ENCODE data around the gene ASIC4. TPM values are rescaled to one million over a fixed set of nuclear protein-coding genes. Genes with fewer than 3 reads are reported as not detected.

Gene ASIC4
- polyA plus RNA-seq, 2 of the 4 experiments (the other 2 are of a cell fraction), result 0.04 TPM; not detected in 1

DNA sequence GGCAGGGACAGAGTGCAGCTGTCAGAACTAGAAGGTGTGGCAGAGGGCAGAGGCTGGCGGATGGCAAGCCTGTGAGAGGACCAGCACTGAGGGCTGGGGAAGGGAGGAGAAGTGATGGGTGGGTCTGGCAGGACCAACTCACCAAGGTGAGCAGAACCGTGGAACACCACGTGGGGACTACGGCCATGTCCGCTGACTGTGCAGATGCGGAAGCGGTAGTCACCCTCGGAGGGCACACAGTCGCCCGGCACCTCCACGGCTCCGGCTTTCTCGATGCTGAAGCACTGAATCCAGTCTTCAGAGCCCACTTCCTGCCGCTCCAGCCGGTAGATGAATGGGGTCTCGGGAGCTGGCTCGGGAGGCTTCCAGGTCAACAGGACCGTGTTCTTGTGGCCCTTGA is 52.8 kb downstream of the ASIC4 start:
- no peak for DNase-seq (ENCODE audit: low read depth in 1 of 2, low spot score in 1 of 2)
- no peak for ATAC-seq
- ChIA-PET CTCF (interaction anchor here (0.6 to 2.2 kb wide), 2 partner anchors 24 to 255 kb away, joined by 3 to 10 read pairs; partner anchors contain the start of genes CHPF and TMEM198), POLR2A (no interaction called here)
- H3K9me3 ChIP-seq, result no peaks in the 10 kb centered on the region
- H3K4me3 ChIP-seq, result no peak overlapping the region
- 95% methylated on average over 18 of the region's 18 CpGs for WGBS (ENCODE audit: missing lambda C conversion rate)
- TF ChIP-seq GATA3 (IDR thresholded peaks at IDR 0.05; ENCODE audit: borderline replicate concordance) (no peak), KDM5A (IDR thresholded peaks at IDR 0.05) (no peak), CBX8 (IDR thresholded peaks at IDR 0.05) (no peak), SMC3 (IDR thresholded peaks at IDR 0.05) (no peak), POLR2AphosphoS2 (conservative IDR thresholded peaks at IDR 0.05; ENCODE audit: low read length) (no peak), HDAC2 (IDR thresholded peaks at IDR 0.05) (no peak), POLR2A (IDR thresholded peaks at IDR 0.05; ENCODE audit: low read length) (peak; percentile 17; the same call in 1 of the 2 replicates), HMGXB4 (CRISPR knock-in tag; IDR thresholded peaks at IDR 0.05; ENCODE audit: borderline replicate concordance) (no peak)
- FAIRE-seq, result no peak
- no peak overlapping the region for H3K4me2 ChIP-seq
- no peak overlapping the region for H3K27ac ChIP-seq
- peaks cover 12% of the 10 kb centered on the region for H3K4me1 ChIP-seq

DNA sequence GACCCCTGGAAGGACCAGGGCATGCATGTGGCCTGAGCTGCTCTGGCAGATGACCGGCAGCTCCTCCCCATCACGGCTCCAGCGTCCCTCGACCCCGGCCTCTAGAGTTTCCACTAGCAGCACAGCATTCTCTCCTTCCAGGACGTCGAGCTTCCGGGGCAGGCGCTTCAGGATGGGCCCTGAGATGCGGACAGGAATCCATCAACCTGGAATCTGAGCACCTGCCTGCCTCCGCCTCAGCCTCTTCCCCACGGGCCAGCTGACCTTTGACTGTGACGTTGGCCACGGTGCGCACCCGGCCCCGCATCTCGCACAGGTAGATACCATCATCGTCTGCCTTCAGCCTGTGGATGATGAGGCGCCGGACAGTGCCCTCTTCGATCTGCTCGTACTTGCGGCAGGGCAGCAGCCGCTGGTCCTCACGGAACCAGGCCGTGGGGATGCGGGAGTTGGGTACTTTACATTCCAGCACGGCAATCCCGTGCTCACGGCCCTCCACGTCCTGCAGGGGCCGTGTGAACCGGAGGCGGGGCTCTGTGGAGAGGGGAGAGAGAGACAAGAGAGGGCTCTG is 53.6 kb downstream of the ASIC4 start:
- Histone ChIP-seq H3K4me3 (no peak overlapping the region), H3K9me3 (no peaks in the 10 kb centered on the region), H3K4me1 (peaks cover 14% of the 10 kb centered on the region), H3K4me2 (no peak overlapping the region), H3K27ac (no peak overlapping the region)
- no peak for DNase-seq (ENCODE audit: low read depth in 1 of 2, low spot score in 1 of 2)
- 92% methylated on average over 25 of the region's 35 CpGs for WGBS (ENCODE audit: missing lambda C conversion rate)
- ChIA-PET CTCF (interaction anchor here (0.6 kb wide), 1 partner anchor 256 kb away, joined by 3 read pairs; no protein-coding TSS in a partner anchor), POLR2A (no interaction called here)
- no peak for FAIRE-seq
- no peak for ATAC-seq
- TF ChIP-seq, protein P1, sequence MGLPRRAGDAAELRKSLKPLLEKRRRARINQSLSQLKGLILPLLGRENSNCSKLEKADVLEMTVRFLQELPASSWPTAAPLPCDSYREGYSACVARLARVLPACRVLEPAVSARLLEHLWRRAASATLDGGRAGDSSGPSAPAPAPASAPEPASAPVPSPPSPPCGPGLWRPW (IDR thresholded peaks at IDR 0.05), result no peak
- no peak for TF ChIP-seq GATA3 (IDR thresholded peaks at IDR 0.05; ENCODE audit: borderline replicate concordance)
- TF ChIP-seq POLR2A (IDR thresholded peaks at IDR 0.05; ENCODE audit: low read length), result no peak
- no peak for TF ChIP-seq KDM1A (IDR thresholded peaks at IDR 0.05; ENCODE audit: low read depth)
- TF ChIP-seq BCL3 (IDR thresholded peaks at IDR 0.05), result no peak
- no peak for TF ChIP-seq MYC (IDR thresholded peaks at IDR 0.05; ENCODE audit: borderline replicate concordance, low read length)
- no peak for TF ChIP-seq ZSCAN20 (CRISPR knock-in tag; IDR thresholded peaks at IDR 0.05)
- TF ChIP-seq, protein P2, sequence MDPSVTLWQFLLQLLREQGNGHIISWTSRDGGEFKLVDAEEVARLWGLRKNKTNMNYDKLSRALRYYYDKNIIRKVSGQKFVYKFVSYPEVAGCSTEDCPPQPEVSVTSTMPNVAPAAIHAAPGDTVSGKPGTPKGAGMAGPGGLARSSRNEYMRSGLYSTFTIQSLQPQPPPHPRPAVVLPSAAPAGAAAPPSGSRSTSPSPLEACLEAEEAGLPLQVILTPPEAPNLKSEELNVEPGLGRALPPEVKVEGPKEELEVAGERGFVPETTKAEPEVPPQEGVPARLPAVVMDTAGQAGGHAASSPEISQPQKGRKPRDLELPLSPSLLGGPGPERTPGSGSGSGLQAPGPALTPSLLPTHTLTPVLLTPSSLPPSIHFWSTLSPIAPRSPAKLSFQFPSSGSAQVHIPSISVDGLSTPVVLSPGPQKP (IDR thresholded peaks at IDR 0.05; ENCODE audit: low read depth, low read length), result no peak
- TF ChIP-seq SMC3 (IDR thresholded peaks at IDR 0.05), result no peak
- no peak for TF ChIP-seq ESRRA (IDR thresholded peaks at IDR 0.05; ENCODE audit: borderline replicate concordance, low read length)
- TF ChIP-seq FOSL2 (IDR thresholded peaks at IDR 0.05), result no peak
- TF ChIP-seq FOSL2 (CRISPR knock-in tag; IDR thresholded peaks at IDR 0.05), result no peak
- TF ChIP-seq CEBPB (IDR thresholded peaks at IDR 0.05), result no peak

DNA sequence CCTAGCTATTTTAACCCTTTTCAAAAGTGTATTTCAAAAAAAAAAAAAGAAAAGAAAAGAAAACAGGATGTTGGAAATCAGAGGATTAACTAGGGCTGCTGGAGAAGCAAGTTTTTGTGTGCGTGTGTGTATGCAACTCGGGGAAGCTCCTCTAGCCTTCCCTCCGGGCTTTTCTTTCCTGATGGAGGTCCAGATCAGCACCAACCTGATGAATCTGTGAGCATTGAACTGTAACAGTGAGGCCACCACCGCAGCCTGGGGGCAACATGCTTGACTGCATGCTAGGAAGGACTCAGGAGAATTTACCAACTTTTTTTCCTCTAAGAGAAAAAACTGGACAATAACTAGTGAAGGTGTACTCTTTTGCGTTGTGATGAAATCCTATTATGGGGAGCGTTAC is 54.8 kb downstream of the ASIC4 start:
- FAIRE-seq, result no peak
- no peak overlapping the region for H3K27ac ChIP-seq
- WGBS (ENCODE audit: missing lambda C conversion rate), result 90% methylated on average over 6 of the region's 6 CpGs
- no peak overlapping the region for H3K4me3 ChIP-seq
- H3K4me2 ChIP-seq, result no peak overlapping the region
- no peak for DNase-seq (ENCODE audit: low read depth in 1 of 2, low spot score in 1 of 2)
- H3K9me3 ChIP-seq, result no peaks in the 10 kb centered on the region
- ATAC-seq, result no peak
- H3K4me1 ChIP-seq, result peaks cover 14% of the 10 kb centered on the region
- POLR2A ChIA-PET, result no interaction called here
- CTCF ChIA-PET, result interaction anchor here (0.7 to 1.3 kb wide), 2 partner anchors 9 to 19 kb away, joined by 3 to 6 read pairs; no protein-coding TSS in a partner anchor
- TF ChIP-seq EHF (CRISPR knock-in tag; IDR thresholded peaks at IDR 0.05), result no peak
- TF ChIP-seq RFX5 (IDR thresholded peaks at IDR 0.05), result no peak
